ENCODE measurements around the gene OTOGL. TPM values are rescaled to one million over a fixed set of nuclear protein-coding genes. Genes with fewer than 3 reads are reported as not detected.

Gene OTOGL
- total RNA-seq, 1 experiment from 2014 or later, result 0.44 TPM

- Histone ChIP-seq H3F3A (ENCODE audit: low read length, unreplicated experiment) (no peaks in the 10 kb centered on the region), H3K9me3 (ENCODE audit: low read length) (no peaks in the 10 kb centered on the region), H4K20me1 (ENCODE audit: low read length) (no peaks in the 10 kb centered on the region), H3K4me1 (ENCODE audit: insufficient read depth, low read length) (peaks cover 7% of the 10 kb centered on the region), H3K4me2 (ENCODE audit: low read length) (no peak overlapping the region), H3K79me2 (ENCODE audit: low read length) (no peaks in the 10 kb centered on the region), H2AFZ (ENCODE audit: low read length) (no peak overlapping the region), H3K27ac (ENCODE audit: low read length) (no peak overlapping the region), H3K4me3 (ENCODE audit: low read length) (no peak overlapping the region), H3K27me3 (ENCODE audit: low read length) (no peaks in the 10 kb centered on the region), H3K9ac (ENCODE audit: low read length) (no peak overlapping the region), H3K36me3 (ENCODE audit: low read depth, low read length) (no peaks in the 10 kb centered on the region), H3K9me2 (replicated peaks; ENCODE audit: low read length) (no peaks in the 10 kb centered on the region)
- TF ChIP-seq EZH2 (IDR thresholded peaks at IDR 0.05; ENCODE audit: low read length, unreplicated experiment) (no peak), CTCF (conservative IDR thresholded peaks at IDR 0.05; ENCODE audit: low read depth, low read length) (no peak), EZH2phosphoT487 (IDR thresholded peaks at IDR 0.05; ENCODE audit: borderline replicate concordance, low read length) (no peak)
- no TSS peak for BruUV-seq (replicated peaks)
- ATAC-seq, result no peak
- intact Hi-C loops (cut with micrococcal nuclease), result no loop called here
- POLR2A ChIA-PET (ENCODE audit: unreplicated experiment), result no interaction called here
- CTCF ChIA-PET, result no interaction called here
- DNase-seq, result no peak
Measured at GRCh38 chr12:80118565-80119324, 19.4 kb downstream of the OTOGL start.

GRCh38 chr12:80120994-80121393 lies 21.7 kb downstream of the OTOGL start:
- Histone ChIP-seq H3K4me2 (ENCODE audit: low read length) (no peak overlapping the region), H3K36me3 (ENCODE audit: low read depth, low read length) (no peaks in the 10 kb centered on the region), H3K4me1 (ENCODE audit: insufficient read depth, low read length) (peaks cover 7% of the 10 kb centered on the region), H2AFZ (ENCODE audit: low read length) (no peak overlapping the region), H3K9me3 (ENCODE audit: low read length) (no peaks in the 10 kb centered on the region), H3K4me3 (ENCODE audit: low read length) (no peak overlapping the region), H4K20me1 (ENCODE audit: low read length) (no peaks in the 10 kb centered on the region), H3K9me2 (replicated peaks; ENCODE audit: low read length) (no peaks in the 10 kb centered on the region), H3K9ac (ENCODE audit: low read length) (no peak overlapping the region), H3K27me3 (ENCODE audit: low read length) (no peaks in the 10 kb centered on the region), H3F3A (ENCODE audit: low read length, unreplicated experiment) (no peaks in the 10 kb centered on the region), H3K79me2 (ENCODE audit: low read length) (no peaks in the 10 kb centered on the region), H3K27ac (ENCODE audit: low read length) (no peak overlapping the region)
- no peak for TF ChIP-seq CTCF (conservative IDR thresholded peaks at IDR 0.05; ENCODE audit: low read depth, low read length)
- no peak for TF ChIP-seq EZH2 (IDR thresholded peaks at IDR 0.05; ENCODE audit: low read length, unreplicated experiment)
- no peak for TF ChIP-seq EZH2phosphoT487 (IDR thresholded peaks at IDR 0.05; ENCODE audit: borderline replicate concordance, low read length)
- ATAC-seq (no peak), DNase-seq (no peak)
- intact Hi-C loops (cut with micrococcal nuclease), result no loop called here
- CTCF ChIA-PET, result no interaction called here
- BruUV-seq (replicated peaks), result no TSS peak
- POLR2A ChIA-PET (ENCODE audit: unreplicated experiment), result no interaction called here

- no peaks in the 10 kb centered on the region for H3K27me3 ChIP-seq (ENCODE audit: low read length)
- ChIA-PET CTCF (no interaction called here), POLR2A (ENCODE audit: unreplicated experiment) (no interaction called here)
- H3K4me2 ChIP-seq (ENCODE audit: low read length), result no peak overlapping the region
- H3K4me1 ChIP-seq (ENCODE audit: insufficient read depth, low read length), result 0 out of 2 replicates have a peak, but pooled peaks cover under 1% of the 10 kb centered on the region
- no peak for DNase-seq
- intact Hi-C loops (cut with micrococcal nuclease), result no loop called here
- no peak overlapping the region for H3K4me3 ChIP-seq (ENCODE audit: low read length)
- no peak overlapping the region for H2AFZ ChIP-seq (ENCODE audit: low read length)
- no peak for ATAC-seq
- H4K20me1 ChIP-seq (ENCODE audit: low read length), result no peaks in the 10 kb centered on the region
- H3K9me2 ChIP-seq (replicated peaks; ENCODE audit: low read length), result no peaks in the 10 kb centered on the region
- H3K36me3 ChIP-seq (ENCODE audit: low read depth, low read length), result no peaks in the 10 kb centered on the region
- TF ChIP-seq EZH2phosphoT487 (IDR thresholded peaks at IDR 0.05; ENCODE audit: borderline replicate concordance, low read length) (no peak), EZH2 (IDR thresholded peaks at IDR 0.05; ENCODE audit: low read length, unreplicated experiment) (no peak), CTCF (conservative IDR thresholded peaks at IDR 0.05; ENCODE audit: low read depth, low read length) (no peak)
- no peaks in the 10 kb centered on the region for H3F3A ChIP-seq (ENCODE audit: low read length, unreplicated experiment)
- H3K9me3 ChIP-seq (ENCODE audit: low read length), result no peaks in the 10 kb centered on the region
- H3K27ac ChIP-seq (ENCODE audit: low read length), result no peak overlapping the region
- no TSS peak for BruUV-seq (replicated peaks)
- H3K9ac ChIP-seq (ENCODE audit: low read length), result no peak overlapping the region
- no peaks in the 10 kb centered on the region for H3K79me2 ChIP-seq (ENCODE audit: low read length)
Measured at GRCh38 chr12:80121661-80122060, 22.3 kb downstream of the OTOGL start.

Data from PC-3 (cell line).